Non-pigmented ciliary epithelial cell (primary cell): ENCODE data around the gene HELQ.
"Not testable (repeated sequence)": the region's sequence is repeated elsewhere in the genome, so short reads cannot be mapped to it uniquely, and the experiment has no call there.

Experiments used
- DNase-seq: peaks from one replicate; pipeline ENCODE4 v3.0.0-alpha.2; 2010; ENCODE audit warnings: low read depth

Gene HELQ

DNA sequence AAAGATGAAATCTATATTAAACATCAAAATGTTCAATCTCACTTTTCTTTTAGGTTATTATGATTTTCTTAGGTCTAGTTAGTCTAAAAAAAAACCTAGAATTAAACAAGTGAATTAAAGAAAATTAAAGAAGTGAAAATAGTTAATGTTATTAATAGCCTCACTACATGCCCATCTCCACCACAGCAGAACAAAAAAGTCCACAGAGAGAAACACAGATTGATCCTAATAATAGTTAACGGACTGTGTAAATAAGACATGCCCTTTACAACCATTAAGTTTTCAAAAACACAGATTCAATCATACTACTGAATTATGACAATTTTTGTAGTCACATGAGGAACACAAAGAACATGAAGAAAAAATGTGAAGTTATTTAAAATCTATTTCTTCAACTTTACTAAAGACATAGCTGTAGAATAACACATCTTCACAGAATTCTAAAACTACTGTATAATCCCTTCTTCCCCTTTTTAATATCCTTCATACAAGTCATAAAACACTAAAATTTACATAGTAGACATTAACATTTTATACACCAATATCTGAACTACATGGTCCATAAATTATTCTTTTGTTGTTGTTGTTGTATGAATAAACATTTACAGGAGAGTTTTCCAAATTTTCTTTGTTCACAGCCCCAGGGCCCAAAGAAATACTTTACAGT is 15.3 kb downstream of the HELQ start:
- DNase-seq, result no peak

DNA sequence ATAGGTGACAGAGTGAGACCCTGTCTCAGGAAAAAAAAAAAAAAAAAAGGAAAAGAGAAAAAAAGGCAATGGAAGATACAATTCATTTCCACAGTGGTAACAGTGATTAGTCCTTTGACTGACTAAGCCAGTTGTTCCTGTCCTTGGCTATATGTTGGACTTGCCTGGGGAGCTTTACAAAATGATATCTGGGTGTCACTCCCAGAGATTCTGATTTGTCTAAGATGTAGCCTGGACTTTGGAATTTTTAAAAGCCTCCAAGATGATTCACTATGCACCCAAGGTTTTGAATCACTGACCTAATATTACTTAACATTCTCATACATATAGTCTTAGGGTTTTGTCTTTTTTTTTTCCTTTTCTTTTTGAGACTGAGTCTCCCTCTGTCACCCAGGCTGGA is 16.9 kb downstream of the HELQ start:
- DNase-seq, result no peak

DNA sequence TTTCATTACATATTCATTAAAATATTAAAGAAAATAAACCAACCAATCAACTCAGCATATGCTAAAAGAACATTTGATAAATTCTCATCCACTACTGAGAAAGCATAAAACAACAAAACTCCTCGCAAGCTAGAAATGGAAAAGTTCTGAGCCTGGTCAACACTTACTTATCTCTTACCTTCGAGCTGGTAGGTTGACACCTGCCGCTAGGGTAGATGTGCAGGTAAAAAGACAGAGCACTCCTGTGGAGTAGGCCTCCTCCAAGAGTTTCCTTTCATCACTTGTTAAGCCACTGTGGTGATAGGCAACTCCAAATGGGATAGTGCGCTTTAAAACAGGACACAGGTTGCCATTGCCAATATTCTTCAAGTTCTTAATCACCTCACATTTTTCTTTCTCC is 18.9 kb downstream of the HELQ start:
- no peak for DNase-seq

DNA sequence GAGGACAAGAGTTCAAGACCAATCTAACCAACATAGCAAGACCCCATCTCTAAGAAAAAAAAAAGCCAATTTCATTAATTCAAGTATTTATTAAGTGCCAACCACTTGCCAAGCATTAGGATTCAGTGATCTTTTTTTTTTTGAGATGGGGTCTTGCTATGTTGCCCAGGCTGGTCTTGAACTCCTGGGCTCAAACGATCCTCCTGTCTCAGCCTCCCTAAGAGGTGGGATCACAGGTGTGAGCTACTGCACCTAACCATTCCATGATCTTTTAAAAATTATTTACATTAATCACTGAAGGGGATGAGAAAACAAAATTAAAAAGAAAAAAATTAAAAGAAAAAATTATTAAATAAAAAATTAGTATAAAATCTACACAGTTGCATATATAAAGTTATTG is 24.4 kb downstream of the HELQ start:
- no peak for DNase-seq

GRCh38 chr4:83418211-83418610 is 37.4 kb downstream of the HELQ start:
- DNase-seq, result no peak

DNA sequence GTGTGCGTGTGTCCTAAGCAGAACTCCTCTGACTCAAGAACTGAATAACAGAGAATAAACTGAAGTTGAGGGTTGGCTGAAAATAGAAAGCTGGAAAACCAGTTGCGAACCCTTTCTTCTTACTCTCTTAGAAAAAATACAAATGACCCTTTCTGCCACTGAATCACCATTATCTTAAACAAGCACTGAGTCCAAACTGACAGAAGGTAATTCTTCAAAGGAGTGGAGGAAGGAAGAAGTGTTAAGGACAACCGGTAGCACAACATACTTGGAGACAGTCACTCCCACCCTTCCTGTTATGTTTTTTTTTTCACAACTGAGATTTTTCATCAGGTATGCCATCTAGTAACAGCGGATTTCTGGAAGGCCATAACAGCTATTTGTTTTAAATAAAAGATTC is 38.1 kb downstream of the HELQ start:
- no peak for DNase-seq

GRCh38 chr4:83413676-83414075 is 41.9 kb downstream of the HELQ start:
- DNase-seq, result no peak

GRCh38 chr4:83408908-83409307 is 46.7 kb downstream of the HELQ start:
- DNase-seq, result no peak

GRCh38 chr4:83405844-83406816 is 49.5 kb downstream of the HELQ start:
- no peak for DNase-seq

DNA sequence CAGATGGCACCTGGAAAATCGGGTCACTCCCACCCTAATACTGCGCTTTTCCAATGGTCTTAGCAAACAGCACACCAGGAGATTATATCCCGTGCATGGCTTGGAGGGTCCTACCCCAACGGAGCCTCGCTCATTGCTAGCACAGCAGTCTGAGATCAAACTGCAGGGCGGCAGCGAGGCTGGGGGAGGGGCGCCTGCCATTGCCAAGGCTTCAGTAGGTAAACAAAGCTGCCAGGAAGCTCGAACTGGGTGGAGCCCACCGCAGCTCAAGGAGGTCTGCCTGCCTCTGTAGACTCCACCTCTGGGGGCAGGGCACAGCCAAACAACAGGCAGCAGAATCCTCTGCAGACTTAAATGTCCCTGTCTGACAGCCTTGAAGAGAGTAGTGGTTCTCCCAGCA is 57.5 kb downstream of the HELQ start:
- DNase-seq, result not testable (repeated sequence)

DNA sequence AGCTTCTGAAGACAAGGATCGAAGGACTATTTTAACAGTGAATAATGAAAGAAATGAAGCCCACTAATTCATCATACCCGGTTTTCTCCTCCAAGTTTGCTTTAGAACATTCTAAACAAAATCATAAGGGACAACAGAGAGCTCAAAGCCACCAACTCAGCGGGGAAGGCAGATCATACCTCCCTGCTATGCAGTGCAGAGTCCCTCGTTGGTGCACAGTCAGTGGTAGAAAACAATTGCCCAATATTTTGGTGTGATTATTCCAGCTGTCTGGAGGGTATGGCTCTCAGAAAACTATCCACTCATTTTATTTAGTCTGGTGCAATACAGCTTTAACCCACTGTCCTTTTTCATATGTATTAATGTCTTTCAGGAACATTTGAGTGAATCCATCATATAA is 61.7 kb downstream of the HELQ start:
- no peak for DNase-seq

GRCh38 chr4:83392562-83392961 is 63.1 kb downstream of the HELQ start:
- DNase-seq, result no peak

DNA sequence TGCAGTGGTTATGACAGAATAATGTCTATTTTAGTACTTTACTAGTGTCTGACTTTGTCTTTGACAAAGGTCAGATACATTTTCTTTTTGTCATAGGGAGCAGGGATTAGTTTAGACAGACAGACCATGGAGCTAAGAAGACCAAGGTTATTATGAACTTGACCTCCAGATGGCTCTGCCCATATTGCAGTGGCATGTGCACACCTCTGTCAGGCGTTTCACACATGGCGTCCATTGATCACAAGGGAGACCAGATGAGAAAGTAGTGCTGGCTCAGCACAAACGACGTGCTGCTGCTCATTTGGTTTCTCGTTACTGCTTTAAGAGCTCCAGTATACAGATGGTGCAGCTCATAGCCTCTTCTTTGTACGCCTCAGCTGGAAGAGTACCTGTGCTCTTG is 64.7 kb downstream of the HELQ start:
- no peak for DNase-seq

DNA sequence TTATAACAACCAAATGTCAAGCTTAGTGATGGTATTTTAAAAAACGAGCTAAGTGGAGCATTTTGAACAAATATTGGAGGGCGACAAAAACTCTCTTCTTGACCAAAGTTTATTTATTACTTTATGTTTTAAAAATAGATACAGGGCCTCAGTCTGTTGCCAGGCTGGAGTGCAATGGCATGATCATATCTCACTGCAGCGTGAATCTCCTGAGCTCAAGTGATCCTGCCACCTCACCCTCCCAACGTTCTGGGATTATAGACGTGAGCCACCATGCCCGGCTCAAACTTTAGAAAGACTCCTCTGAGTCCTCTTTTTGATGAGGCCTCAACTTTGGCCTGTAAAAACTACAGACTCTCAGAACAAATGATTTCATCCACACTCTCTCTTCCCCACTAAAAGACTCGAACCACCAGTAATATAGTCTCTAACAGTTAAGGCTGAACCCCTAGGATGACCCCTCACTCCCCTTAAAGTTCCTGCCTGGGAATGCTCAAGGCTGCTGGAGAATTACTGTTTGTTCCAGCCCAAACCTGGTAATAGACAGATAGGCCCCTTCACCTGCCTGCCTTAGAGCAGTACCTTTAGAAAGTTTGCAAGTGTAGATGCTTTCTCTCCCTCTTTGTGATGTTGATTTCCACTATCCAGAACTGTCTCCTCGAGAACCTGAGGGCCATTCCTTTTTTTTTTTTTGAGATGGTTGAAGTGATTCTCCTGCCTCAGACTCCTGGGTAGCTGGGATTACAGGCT is 65.7 kb downstream of the HELQ start:
- DNase-seq, result no peak

DNA sequence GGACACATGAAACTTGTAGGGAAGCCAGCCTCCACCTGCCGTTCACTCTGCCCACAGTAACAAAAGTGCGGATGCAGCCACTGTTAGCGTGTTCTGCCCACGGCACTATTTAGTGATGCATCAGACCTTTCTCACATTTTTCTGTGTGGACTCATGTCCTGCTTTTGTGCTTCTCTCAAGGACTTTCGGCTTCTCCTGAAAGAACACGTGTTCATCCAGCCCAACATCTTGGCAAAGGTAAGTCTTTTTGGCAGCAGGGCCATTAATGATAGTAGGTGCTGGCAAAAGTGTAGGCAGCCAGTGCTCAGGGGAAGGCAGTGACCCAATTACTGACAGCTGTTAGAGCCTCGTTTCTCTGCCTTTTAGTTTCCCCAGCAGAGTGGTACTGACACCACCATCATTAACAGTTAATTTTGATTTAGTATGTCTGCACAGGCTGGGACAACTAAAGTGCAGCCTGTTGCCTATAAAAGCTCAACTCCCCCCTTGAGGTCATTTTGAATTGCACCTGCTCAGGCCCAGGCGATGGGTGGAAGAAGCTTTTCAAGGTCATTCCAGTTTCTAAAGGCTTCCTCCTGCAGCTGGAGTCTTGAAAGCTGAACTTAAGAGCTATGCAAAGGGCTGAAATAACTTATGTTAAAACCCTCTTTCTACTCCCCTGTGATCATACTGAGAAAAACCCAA is 66.4 kb downstream of the HELQ start:
- no peak for DNase-seq

DNA sequence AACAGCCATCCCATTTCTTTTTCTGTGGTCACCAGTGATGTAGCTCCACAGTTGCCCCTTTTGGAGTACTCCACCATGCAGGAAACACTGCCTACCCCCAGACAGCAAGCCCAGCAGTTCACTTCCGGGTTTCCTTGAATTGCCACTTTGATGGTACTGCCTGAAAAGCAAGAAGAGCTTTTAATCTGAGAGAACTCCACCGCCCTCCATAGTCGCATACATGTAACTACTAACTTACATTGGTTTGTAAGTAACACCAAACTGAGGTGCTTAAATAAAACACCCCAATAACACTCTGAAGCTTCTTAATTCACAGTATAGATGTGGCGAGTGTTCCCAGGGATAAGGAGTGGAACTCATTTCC is 67.3 kb downstream of the HELQ start:
- no peak for DNase-seq

DNA sequence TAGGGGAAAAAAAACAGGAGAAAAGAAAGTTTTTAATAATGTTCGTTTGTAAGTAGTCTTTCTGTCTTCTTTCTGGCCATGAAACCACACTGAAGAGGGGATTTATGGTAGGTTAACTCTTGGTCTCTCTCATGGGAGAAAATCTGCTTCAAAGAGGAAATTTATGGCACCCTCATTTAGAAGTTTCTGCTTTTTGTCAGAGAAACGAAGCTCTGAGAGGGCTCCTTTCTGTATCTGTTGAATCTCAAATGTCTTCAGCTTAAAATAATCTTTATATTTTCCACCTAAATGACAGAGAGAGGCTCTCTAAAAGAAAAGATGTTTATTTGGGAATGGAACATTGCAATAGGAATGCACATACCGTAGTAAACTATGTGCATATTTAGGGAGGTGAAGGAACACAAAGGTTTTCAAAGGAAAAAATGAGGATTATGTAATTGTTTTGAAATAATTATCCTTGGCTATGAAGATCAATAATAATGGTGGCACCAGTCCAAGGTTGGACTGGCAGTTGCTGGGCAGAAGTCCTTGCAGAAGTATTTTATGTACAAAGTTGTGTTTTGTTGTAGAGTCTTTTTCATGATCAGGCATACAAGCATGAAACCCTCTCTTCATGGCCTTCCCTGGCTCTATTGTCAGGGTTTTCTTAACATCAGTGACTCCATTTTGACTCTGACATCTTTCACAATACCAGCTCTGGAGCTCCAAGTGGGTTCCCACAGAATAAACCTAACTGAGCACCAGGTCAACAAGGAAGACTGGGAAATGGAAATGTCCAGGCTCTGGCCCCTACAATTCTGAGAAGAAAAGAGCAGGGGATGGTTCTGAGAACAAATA is 67.9 kb downstream of the HELQ start:
- no peak for DNase-seq

DNA sequence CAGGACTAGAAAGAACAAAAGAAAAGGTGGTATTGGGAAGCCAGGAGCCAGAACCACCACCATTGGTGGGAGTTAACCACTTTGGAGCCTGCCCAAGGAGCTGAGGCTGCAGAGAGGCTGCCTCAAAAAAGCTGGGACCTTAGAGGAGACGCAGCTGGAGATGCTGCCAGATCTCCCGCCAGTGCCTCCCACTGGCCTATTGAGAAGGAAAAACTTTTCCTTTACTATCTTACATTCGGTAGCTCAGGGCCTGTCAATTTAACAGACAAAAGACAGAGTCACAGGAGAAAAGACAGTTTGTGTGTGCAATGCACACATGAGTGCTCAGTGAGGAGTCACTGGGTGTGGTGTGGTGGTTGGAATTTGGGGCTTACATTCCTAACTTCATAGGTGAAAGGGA is 68.6 kb downstream of the HELQ start:
- no peak for DNase-seq

DNA sequence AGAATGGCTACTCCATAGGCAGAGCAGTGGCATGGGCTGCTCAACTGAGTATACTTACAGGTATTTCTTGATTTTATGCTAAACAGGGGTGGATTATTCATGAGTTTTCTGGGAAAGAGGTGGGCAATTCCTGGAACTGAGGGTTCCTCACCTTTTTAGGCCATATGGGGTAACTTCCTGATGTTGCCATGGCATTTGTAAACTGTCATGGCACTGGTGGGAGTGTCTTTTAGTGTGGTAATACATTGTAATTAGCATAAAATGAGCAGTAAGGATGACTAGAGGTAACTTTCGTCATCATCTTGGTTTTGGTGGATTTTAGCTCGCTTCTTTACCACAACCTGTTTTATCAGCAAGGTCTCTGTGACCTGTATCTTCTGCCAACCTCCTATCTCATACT is 72.8 kb downstream of the HELQ start:
- no peak for DNase-seq

GRCh38 chr4:83381173-83381572 is 74.5 kb downstream of the HELQ start:
- no peak for DNase-seq

DNA sequence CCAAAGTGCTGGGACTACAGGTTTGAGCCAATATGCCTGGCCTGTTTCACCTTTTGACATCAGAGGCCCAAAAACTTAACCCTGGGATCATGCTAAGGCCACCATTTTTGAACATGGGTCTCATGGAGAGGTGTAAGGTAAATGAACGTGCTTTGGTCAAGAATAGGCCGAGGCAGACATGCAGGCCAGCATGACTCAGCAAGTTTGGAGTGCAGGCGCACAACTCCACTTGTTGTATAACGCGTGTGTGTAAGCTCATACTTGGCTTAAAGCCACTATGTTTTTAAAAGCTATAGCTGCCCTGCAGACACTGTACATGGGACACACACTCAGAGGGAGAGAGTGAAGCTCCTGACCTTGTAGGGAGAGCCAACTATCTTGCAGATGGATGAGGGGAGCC is 77.2 kb downstream of the HELQ start:
- no peak for DNase-seq
